GM18505 (cell line): Measurements from ENCODE around the gene LIG3.
"Not testable (repeated sequence)": the region's sequence is repeated elsewhere in the genome, so short reads cannot be mapped to it uniquely, and the experiment has no call there.

Experiments used
- ATAC-seq: cut with Tn5 transposase; IDR thresholded peaks from one replicate; pipeline ENCODE4 v1.9.1; 2021; ENCODE audit not compliant: unreplicated experiment
- POLR2A ChIP-seq: IDR thresholded peaks from 4 replicates; pipeline ENCODE4 v1.6.1; 2011; ENCODE audit warnings: borderline replicate concordance; ENCODE audit not compliant: insufficient read depth, insufficient read length; ENCODE audit errors: extremely low read depth

The LIG3 gene

GRCh38 chr17:35038453-35038852, 58.1 kb downstream of the LIG3 start:
- no peak for TF ChIP-seq POLR2A
- no peak for ATAC-seq

- ATAC-seq: no peak
- no peak for TF ChIP-seq POLR2A
These were observed 61.1 kb downstream of the LIG3 start for GRCh38 chr17:35041390-35041789.

GRCh38 chr17:35044181-35044580, 63.9 kb downstream of the LIG3 start:
- no peak for TF ChIP-seq POLR2A
- ATAC-seq: no peak

GRCh38 chr17:35045458-35045979, 65.2 kb downstream of the LIG3 start:
- not testable (repeated sequence) for ATAC-seq

- TF ChIP-seq POLR2A: no peak
- no peak for ATAC-seq
These were observed 65.9 kb downstream of the LIG3 start for GRCh38 chr17:35046245-35046644.

- no peak for TF ChIP-seq POLR2A
- ATAC-seq: no peak
These were observed 66.5 kb downstream of the LIG3 start for GRCh38 chr17:35046740-35047283.

- no peak for TF ChIP-seq POLR2A
- ATAC-seq: no peak
These were observed 68.5 kb downstream of the LIG3 start for GRCh38 chr17:35048685-35049379.

GRCh38 chr17:35050170-35050569, 69.9 kb downstream of the LIG3 start:
- no peak for ATAC-seq
- TF ChIP-seq POLR2A: no peak

GRCh38 chr17:35051183-35051578, 70.9 kb downstream of the LIG3 start:
- ATAC-seq: peak; percentile 47
- TF ChIP-seq POLR2A: peak; percentile 17

GRCh38 chr17:35051579-35052240, 71.4 kb downstream of the LIG3 start:
- peak; percentile 24 for ATAC-seq
- no peak for TF ChIP-seq POLR2A

GRCh38 chr17:35052241-35052610, 71.9 kb downstream of the LIG3 start:
- no peak for ATAC-seq
- TF ChIP-seq POLR2A: no peak

- TF ChIP-seq POLR2A: no peak
- ATAC-seq: no peak
These were observed 72.5 kb downstream of the LIG3 start for GRCh38 chr17:35052780-35053179.

- no peak for TF ChIP-seq POLR2A
- ATAC-seq: no peak
These were observed 72.9 kb downstream of the LIG3 start for GRCh38 chr17:35053204-35053603.

GRCh38 chr17:35056013-35056412, 75.7 kb downstream of the LIG3 start:
- TF ChIP-seq POLR2A: no peak
- no peak for ATAC-seq
